Naive thymus-derived CD4-positive, alpha-beta T cell (primary cell): Measurements from ENCODE around the gene KBTBD3. TPM values are rescaled to one million over a fixed set of nuclear protein-coding genes. Genes with fewer than 3 reads are reported as not detected.
A peak's percentile ranks its signal among the peaks of the same experiment; 100 is the strongest.
"Not testable (repeated sequence)": the region's sequence is repeated elsewhere in the genome, so short reads cannot be mapped to it uniquely, and the experiment has no call there.

Experiments used
- ATAC-seq: fragments of 150-1000 bp; cut with Tn5 transposase; 2 replicates; pipeline ENCODE4 v1.10.0; 2021; ENCODE audit warnings: mild to moderate bottlenecking, moderate library complexity
- CTCF ChIA-PET: fragments of 350-600 bp; sonication (Branson Sonifier 250); formaldehyde crosslinking; loops from one replicate; lab custom pipeline; 2021; ENCODE audit warnings: antibody characterized with exemption; lab: Charles Lee
- POLR2A ChIA-PET: fragments of 350-600 bp; sonication (Branson Sonifier 250); formaldehyde crosslinking; loops from one replicate; lab custom pipeline; 2021; ENCODE audit warnings: antibody characterized with exemption, inconsistent platforms; lab: Charles Lee
- DNase-seq, 9 donors: peaks; one replicate each; pipeline versions ENCODE4 v3.0.0 to v3.0.0-alpha.2; 2020 to 2022; ENCODE audit warnings: mixed read lengths in 1 of 9
- H3K27ac ChIP-seq: one replicate; pipeline ENCODE4 v1.7.0; 2013; ENCODE audit warnings: mild to moderate bottlenecking, low read depth, low read length, moderate library complexity
- H3K27me3 ChIP-seq, 2 donors: one replicate each; pipeline ENCODE4 v1.7.0; 2013; ENCODE audit warnings: low read length in 2 of 2, mild to moderate bottlenecking in 2 of 2, moderate library complexity in 2 of 2; ENCODE audit not compliant: control insufficient read depth in 2 of 2, insufficient read depth in 2 of 2
- H3K36me3 ChIP-seq, 3 experiments: 1 replicate in 2 of 3; 2 replicates in 1 of 3; pipeline ENCODE4 v1.7.0; 2013; ENCODE audit warnings: low read length in 3 of 3, mild to moderate bottlenecking in 3 of 3, moderate library complexity in 1 of 3; ENCODE audit not compliant: insufficient read depth in 3 of 3, control insufficient read depth in 2 of 3
- H3K4me1 ChIP-seq, 2 donors: one replicate each; pipeline ENCODE4 v1.7.0; 2013; ENCODE audit warnings: low read length in 2 of 2, mild to moderate bottlenecking in 2 of 2, moderate library complexity in 1 of 2; ENCODE audit not compliant: control insufficient read depth in 2 of 2, insufficient read depth in 2 of 2
- H3K4me3 ChIP-seq: 2 replicates; pipeline ENCODE4 v1.7.0; 2013; ENCODE audit warnings: mild to moderate bottlenecking, low read length
- H3K9me3 ChIP-seq, 3 experiments: 1 replicate in 2 of 3; 2 replicates in 1 of 3; pipeline ENCODE4 v1.7.0; 2013; ENCODE audit warnings: low read length in 3 of 3; ENCODE audit not compliant: control insufficient read depth in 2 of 3
- H3K27ac Mint-ChIP-seq, 9 donors: one replicate each; pipeline ENCODE4 v1.8.0; 2020 to 2022; ENCODE audit warnings: mixed read lengths in 9 of 9, mild to moderate bottlenecking in 8 of 9, moderate library complexity in 5 of 9, inconsistent platforms in 2 of 9
- H3K27me3 Mint-ChIP-seq, 5 donors: one replicate each; pipeline ENCODE4 v1.8.0; 2021 to 2022; ENCODE audit warnings: mixed read lengths in 5 of 5, mild to moderate bottlenecking in 1 of 5
- H3K36me3 Mint-ChIP-seq, 5 donors: one replicate each; pipeline ENCODE4 v1.8.0; 2020 to 2022; ENCODE audit warnings: mixed read lengths in 5 of 5, mild to moderate bottlenecking in 3 of 5, inconsistent platforms in 1 of 5
- H3K4me1 Mint-ChIP-seq, 7 donors: one replicate each; pipeline ENCODE4 v1.8.0; 2020 to 2022; ENCODE audit warnings: mixed read lengths in 7 of 7, mild to moderate bottlenecking in 3 of 7, inconsistent platforms in 1 of 7
- H3K4me3 Mint-ChIP-seq, 10 donors: one replicate each; pipeline ENCODE4 v1.8.0; 2020 to 2022; ENCODE audit warnings: mild to moderate bottlenecking in 10 of 10, mixed read lengths in 10 of 10, moderate library complexity in 6 of 10, inconsistent platforms in 2 of 10
- H3K9me3 Mint-ChIP-seq, 11 donors: one replicate each; pipeline ENCODE4 v1.8.0; 2020 to 2022; ENCODE audit warnings: mixed read lengths in 11 of 11, mild to moderate bottlenecking in 4 of 11, inconsistent platforms in 1 of 11, moderate library complexity in 1 of 11
- intact Hi-C, 2 donors: fragments of 100-400 bp; cut with micrococcal nuclease; formaldehyde crosslinking; loops; one replicate each; pipeline ENCODE4 v1.15.1; 2023
- polyA plus RNA-seq, 2 donors: library from polyadenylated mRNA; unstranded; fragments of 300-500 nt; fragmentation: Illumina TruSeq; gene quantifications; one replicate each; pipeline ENCODE4 v1.2.3, GENCODE V29; 2021
- total RNA-seq, 6 experiments: library from RNA in 5 of 6; stranded (reverse) in 5 of 6; gene quantifications; 1 replicate in 5 of 6; 2 replicates in 1 of 6; pipeline ENCODE4 v1.2.3 and lab custom pipeline; 2021 to 2026

Gene KBTBD3
- total and polyA plus RNA-seq, 7 experiments from 2014 or later: 3.4 to 16.6 (median 6.7) TPM

- ChIA-PET POLR2A (no interaction called here), CTCF (no interaction called here)
- Mint-ChIP-seq H3K4me1 (peaks cover 4 to 14% (median 10%) of the 10 kb centered on the region in 7 donors), H3K9me3 (no peaks in the 10 kb centered on the region), H3K36me3 (peaks cover 4 to 38% (median 18%) of the 10 kb centered on the region in 5 donors), H3K4me3 (no peak overlapping the region), H3K27ac (no peak overlapping the region), H3K27me3 (no peaks in the 10 kb centered on the region)
- no peak overlapping the region for H3K27ac ChIP-seq
- no peaks in the 10 kb centered on the region for H3K9me3 ChIP-seq
- DNase-seq (no peak), ATAC-seq (no peak)
- no peaks in the 10 kb centered on the region for H3K36me3 ChIP-seq
- H3K4me3 ChIP-seq: no peak overlapping the region
- H3K4me1 ChIP-seq: no peaks in the 10 kb centered on the region
- H3K27me3 ChIP-seq: no peaks in the 10 kb centered on the region
- intact Hi-C loops: no loop called here
These were observed 14.1 kb downstream of the KBTBD3 start for GRCh38 chr11:106063009-106063408.

GRCh38 chr11:106061954-106062949 is 14.9 kb downstream of the KBTBD3 start:
- no peaks in the 10 kb centered on the region for H3K27me3 Mint-ChIP-seq
- peaks cover 5 to 14% (median 10%) of the 10 kb centered on the region in 7 donors for H3K4me1 Mint-ChIP-seq
- no peaks in the 10 kb centered on the region for H3K4me1 ChIP-seq
- H3K27ac Mint-ChIP-seq: peak overlapping the region in 1 of 9 donors; percentile 13
- intact Hi-C loops: no loop called here
- POLR2A ChIA-PET: no interaction called here
- no peak overlapping the region for H3K4me3 ChIP-seq
- H3K27me3 ChIP-seq: no peaks in the 10 kb centered on the region
- H3K9me3 ChIP-seq: no peaks in the 10 kb centered on the region
- H3K4me3 Mint-ChIP-seq: no peak overlapping the region
- ATAC-seq (no peak), DNase-seq (no peak)
- peaks cover 4 to 38% (median 21%) of the 10 kb centered on the region in 5 donors for H3K36me3 Mint-ChIP-seq
- no peak overlapping the region for H3K27ac ChIP-seq
- H3K9me3 Mint-ChIP-seq: no peaks in the 10 kb centered on the region
- H3K36me3 ChIP-seq: no peaks in the 10 kb centered on the region
- CTCF ChIA-PET: interaction anchor here (0.7 kb wide), 1 partner anchor 15 kb away, joined by 3 read pairs; the partner anchor contains the start of genes AASDHPPT and KBTBD3

- Histone ChIP-seq H3K27ac (no peak overlapping the region), H3K36me3 (no peaks in the 10 kb centered on the region), H3K27me3 (no peaks in the 10 kb centered on the region), H3K9me3 (no peaks in the 10 kb centered on the region), H3K4me1 (no peaks in the 10 kb centered on the region), H3K4me3 (no peak overlapping the region)
- no peak for ATAC-seq
- no peak for DNase-seq
- H3K27me3 Mint-ChIP-seq: no peaks in the 10 kb centered on the region
- H3K36me3 Mint-ChIP-seq: peaks cover 4 to 40% (median 20%) of the 10 kb centered on the region in 5 donors
- H3K27ac Mint-ChIP-seq: no peak overlapping the region
- ChIA-PET CTCF (no interaction called here), POLR2A (interaction anchor here (0.5 kb wide), 1 partner anchor 1707 kb away, joined by 3 read pairs; no protein-coding TSS in a partner anchor)
- H3K9me3 Mint-ChIP-seq: no peaks in the 10 kb centered on the region
- peaks cover 5 to 16% (median 10%) of the 10 kb centered on the region in 7 donors for H3K4me1 Mint-ChIP-seq
- no peak overlapping the region for H3K4me3 Mint-ChIP-seq
- intact Hi-C loops: no loop called here
These were observed 15.8 kb downstream of the KBTBD3 start for GRCh38 chr11:106061249-106061784.

- no peaks in the 10 kb centered on the region for H3K36me3 ChIP-seq
- H3K27me3 ChIP-seq: no peaks in the 10 kb centered on the region
- intact Hi-C loops: no loop called here
- Mint-ChIP-seq H3K27ac (no peak overlapping the region), H3K9me3 (no peaks in the 10 kb centered on the region), H3K4me1 (peaks cover 5 to 14% (median 10%) of the 10 kb centered on the region in 7 donors), H3K36me3 (peaks cover 4 to 36% (median 13%) of the 10 kb centered on the region in 5 donors), H3K27me3 (no peaks in the 10 kb centered on the region), H3K4me3 (no peak overlapping the region)
- no peaks in the 10 kb centered on the region for H3K4me1 ChIP-seq
- DNase-seq (no peak), ATAC-seq (no peak)
- no peak overlapping the region for H3K4me3 ChIP-seq
- ChIA-PET POLR2A (interaction anchor here (0.6 kb wide), 1 partner anchor 17 kb away, joined by 3 read pairs; no protein-coding TSS in a partner anchor), CTCF (no interaction called here)
- H3K9me3 ChIP-seq: no peaks in the 10 kb centered on the region
- H3K27ac ChIP-seq: no peak overlapping the region
These were observed 17.5 kb downstream of the KBTBD3 start for GRCh38 chr11:106059617-106060016.

GRCh38 chr11:106058377-106058776 is 18.8 kb downstream of the KBTBD3 start:
- POLR2A ChIA-PET, H3K4me1 ChIP-seq, H3K27me3 ChIP-seq, H3K9me3 Mint-ChIP-seq, intact Hi-C loops, H3K27ac Mint-ChIP-seq, ATAC-seq, H3K27ac ChIP-seq, H3K4me3 ChIP-seq, H3K27me3 Mint-ChIP-seq, H3K36me3 ChIP-seq, DNase-seq, H3K9me3 ChIP-seq, H3K4me3 Mint-ChIP-seq: not testable (repeated sequence)
- Mint-ChIP-seq H3K36me3 (peaks cover 4 to 39% (median 17%) of the 10 kb centered on the region in 5 donors), H3K4me1 (peaks cover 5 to 14% (median 10%) of the 10 kb centered on the region in 7 donors)
- CTCF ChIA-PET: interaction anchor here (0.7 kb wide), 1 partner anchor 1386 kb away, joined by 4 read pairs; no protein-coding TSS in a partner anchor

GRCh38 chr11:106051103-106051502 is 26.0 kb downstream of the KBTBD3 start:
- DNase-seq (no peak), ATAC-seq (no peak)
- no peaks in the 10 kb centered on the region for H3K9me3 Mint-ChIP-seq
- intact Hi-C loops: no loop called here
- Histone ChIP-seq H3K4me1 (no peaks in the 10 kb centered on the region), H3K4me3 (no peak overlapping the region), H3K36me3 (no peaks in the 10 kb centered on the region), H3K27me3 (no peaks in the 10 kb centered on the region), H3K27ac (no peak overlapping the region), H3K9me3 (no peaks in the 10 kb centered on the region)
- H3K27ac Mint-ChIP-seq: no peak overlapping the region
- no peaks in the 10 kb centered on the region for H3K4me1 Mint-ChIP-seq
- peaks cover 0 to 9% (median 3%) of the 10 kb centered on the region in 5 donors for H3K36me3 Mint-ChIP-seq
- H3K27me3 Mint-ChIP-seq: peaks cover 0 to 7% (median 0%) of the 10 kb centered on the region in 5 donors
- H3K4me3 Mint-ChIP-seq: no peak overlapping the region
- CTCF ChIA-PET: no interaction called here
- POLR2A ChIA-PET: no interaction called here
